Measurements from ENCODE around the gene MTHFD1L.

DNA sequence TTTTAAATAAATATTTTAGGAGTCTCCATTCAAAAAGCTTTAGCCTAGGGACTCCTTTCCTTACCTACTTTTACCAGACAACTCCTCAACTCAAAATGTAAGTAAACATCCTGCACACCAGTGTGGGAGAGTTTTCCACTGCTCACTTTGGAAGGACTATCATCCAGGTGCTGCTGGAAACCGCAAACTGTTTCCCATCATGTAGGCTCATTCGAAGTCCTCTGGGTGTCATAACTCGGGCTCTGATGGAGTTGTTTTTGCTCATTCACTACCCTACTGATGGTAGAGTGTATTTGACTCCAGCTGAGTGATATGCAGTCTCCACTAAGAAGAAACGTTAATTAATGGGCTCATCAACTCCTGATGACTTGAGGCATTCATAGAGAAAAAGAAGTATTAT, 237.8 kb downstream of the MTHFD1L start:
- TF ChIP-seq, protein P1, sequence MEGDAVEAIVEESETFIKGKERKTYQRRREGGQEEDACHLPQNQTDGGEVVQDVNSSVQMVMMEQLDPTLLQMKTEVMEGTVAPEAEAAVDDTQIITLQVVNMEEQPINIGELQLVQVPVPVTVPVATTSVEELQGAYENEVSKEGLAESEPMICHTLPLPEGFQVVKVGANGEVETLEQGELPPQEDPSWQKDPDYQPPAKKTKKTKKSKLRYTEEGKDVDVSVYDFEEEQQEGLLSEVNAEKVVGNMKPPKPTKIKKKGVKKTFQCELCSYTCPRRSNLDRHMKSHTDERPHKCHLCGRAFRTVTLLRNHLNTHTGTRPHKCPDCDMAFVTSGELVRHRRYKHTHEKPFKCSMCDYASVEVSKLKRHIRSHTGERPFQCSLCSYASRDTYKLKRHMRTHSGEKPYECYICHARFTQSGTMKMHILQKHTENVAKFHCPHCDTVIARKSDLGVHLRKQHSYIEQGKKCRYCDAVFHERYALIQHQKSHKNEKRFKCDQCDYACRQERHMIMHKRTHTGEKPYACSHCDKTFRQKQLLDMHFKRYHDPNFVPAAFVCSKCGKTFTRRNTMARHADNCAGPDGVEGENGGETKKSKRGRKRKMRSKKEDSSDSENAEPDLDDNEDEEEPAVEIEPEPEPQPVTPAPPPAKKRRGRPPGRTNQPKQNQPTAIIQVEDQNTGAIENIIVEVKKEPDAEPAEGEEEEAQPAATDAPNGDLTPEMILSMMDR (IDR thresholded peaks at IDR 0.05): no peak
- no peak for TF ChIP-seq POLR2A (IDR thresholded peaks at IDR 0.05)

All from body of pancreas (tissue), 4 donors.